GM18868 (cell line): ENCODE results near the gene CD79A.
A peak's percentile ranks its signal among the peaks of the same experiment; 100 is the strongest.

Experiments
- ATAC-seq: cut with Tn5 transposase; IDR thresholded peaks from one replicate; pipeline ENCODE4 v1.9.1; 2021; ENCODE audit warnings: mild to moderate bottlenecking, moderate library complexity; ENCODE audit not compliant: unreplicated experiment

Gene CD79A

GRCh38 chr19:41876847-41877832 lies at the start of gene CD79A:
TSS of gene CD79A (plus strand) at chr19:41877279. CDS start at chr19:41877305, 26 bp downstream.
- peak; percentile 70 for ATAC-seq

GRCh38 chr19:41837981-41838708 lies 38.9 kb upstream of the CD79A start:
- no peak for ATAC-seq

- no peak for ATAC-seq
Measured at GRCh38 chr19:41839211-41839610, 37.9 kb upstream of the CD79A start.

- no peak for ATAC-seq
Measured at GRCh38 chr19:41843371-41843770, 33.7 kb upstream of the CD79A start.

- no peak for ATAC-seq
Measured at GRCh38 chr19:41844601-41845000, 32.5 kb upstream of the CD79A start, which contains the start of gene LYPD4. TSS of gene LYPD4 (minus strand) at chr19:41844683. CDS start at chr19:41839285, 5,398 bp downstream.

- no peak for ATAC-seq
Measured at GRCh38 chr19:41845001-41845050, 32.3 kb upstream of the CD79A start, which contains the start of gene DMRTC2. TSS of gene DMRTC2 (plus strand) at chr19:41845042. CDS start at chr19:41847429, 2,387 bp downstream.

GRCh38 chr19:41845051-41845590 lies 32.0 kb upstream of the CD79A start:
- no peak for ATAC-seq

GRCh38 chr19:41847351-41848105 lies 29.6 kb upstream of the CD79A start:
- no peak for ATAC-seq

GRCh38 chr19:41848666-41849065 lies 28.4 kb upstream of the CD79A start:
- ATAC-seq: no peak

GRCh38 chr19:41849067-41849466 lies 28.0 kb upstream of the CD79A start:
- ATAC-seq: no peak

- ATAC-seq: no peak
Measured at GRCh38 chr19:41850381-41850780, 26.7 kb upstream of the CD79A start.

- ATAC-seq: no peak
Measured at GRCh38 chr19:41851456-41851855, 25.6 kb upstream of the CD79A start.

GRCh38 chr19:41853344-41853743 lies 23.7 kb upstream of the CD79A start:
- ATAC-seq: no peak

- ATAC-seq: no peak
Measured at GRCh38 chr19:41853768-41854167, 23.3 kb upstream of the CD79A start.

GRCh38 chr19:41859213-41859617 lies 17.9 kb upstream of the CD79A start:
- ATAC-seq: no peak

- peak; percentile 77 for ATAC-seq
Measured at GRCh38 chr19:41859618-41860418, 17.3 kb upstream of the CD79A start, which contains the start of gene RPS19. TSS of gene RPS19 (plus strand) at chr19:41860255. CDS start at chr19:41860775, 520 bp downstream.

GRCh38 chr19:41860419-41861115 lies 16.5 kb upstream of the CD79A start:
- ATAC-seq: no peak

GRCh38 chr19:41861116-41861768 lies 15.8 kb upstream of the CD79A start:
- ATAC-seq: no peak

GRCh38 chr19:41861846-41862245 lies 15.2 kb upstream of the CD79A start:
- no peak for ATAC-seq
